ENCODE measurements around the gene ZNF774. TPM values are rescaled to one million over a fixed set of nuclear protein-coding genes. Genes with fewer than 3 reads are reported as not detected.

The ZNF774 gene
- total and polyA plus RNA-seq, 2 of the 8 experiments (the other 6 are each of a cell fraction or from before 2014, with no cell fraction given), result 0.82 to 2.6 TPM

GRCh38 chr15:90320062-90320884 lies 31.8 kb upstream of the ZNF774 start (continued):
- TF ChIP-seq HDAC6 (IDR thresholded peaks at IDR 0.05; ENCODE audit: low read depth, low read length) (no peak), GABPA (IDR thresholded peaks at IDR 0.05; ENCODE audit: borderline replicate concordance, insufficient read depth, low read length) (no peak), RFX5 (IDR thresholded peaks at IDR 0.05; ENCODE audit: borderline replicate concordance, low read depth, low read length) (no peak), TBP (IDR thresholded peaks at IDR 0.05; ENCODE audit: low read depth, low read length) (peak; percentile 45; the same call in 1 of the 2 replicates), SIN3A (conservative IDR thresholded peaks at IDR 0.05 in 1 of 2, IDR thresholded peaks at IDR 0.05 in 1 of 2; ENCODE audit: low read depth in 1 of 2, low read length in 2 of 2) (peak in 1 of 2 experiments; percentile 70; a peak in 1 of 4 replicates), TAF7 (optimal IDR thresholded peaks at IDR 0.05; ENCODE audit: borderline replicate concordance, low read depth, low read length) (no peak), CTCF (IDR thresholded peaks at IDR 0.05; ENCODE audit: control extremely low read depth in 1 of 3, insufficient read depth in 1 of 3, low read depth in 1 of 3, low read length in 3 of 3) (peak; percentile 95 to 100 (median 99)), POLR2A (IDR thresholded peaks at IDR 0.05; ENCODE audit: control extremely low read depth in 1 of 2, low read depth in 2 of 2, low read length in 2 of 2) (no peak), RAD21 (IDR thresholded peaks at IDR 0.05 in 1 of 2, conservative IDR thresholded peaks at IDR 0.05 in 1 of 2; ENCODE audit: low read depth in 2 of 2, low read length in 2 of 2) (peak; percentile 99 to 100), KDM1A (IDR thresholded peaks at IDR 0.05; ENCODE audit: borderline replicate concordance, low read length) (no peak), ASH2L (IDR thresholded peaks at IDR 0.05; ENCODE audit: low read length) (no peak), BRCA1 (IDR thresholded peaks at IDR 0.05; ENCODE audit: low read depth, low read length) (peak; percentile 45; the same call in 1 of the 2 replicates), JUND (IDR thresholded peaks at IDR 0.05; ENCODE audit: low read length) (peak; percentile 30; the same call in 1 of the 2 replicates), SIX5 (IDR thresholded peaks at IDR 0.05; ENCODE audit: low read depth, low read length) (no peak), POLR2AphosphoS5 (IDR thresholded peaks at IDR 0.05; ENCODE audit: low read depth, low read length) (no peak), KDM4A (IDR thresholded peaks at IDR 0.05; ENCODE audit: low read depth, low read length, severe bottlenecking) (no peak), SUZ12 (IDR thresholded peaks at IDR 0.05; ENCODE audit: low read length) (no peak), HDAC2 (IDR thresholded peaks at IDR 0.05; ENCODE audit: borderline replicate concordance in 1 of 2, low read depth in 2 of 2, low read length in 2 of 2) (peak in 1 of 2 experiments; percentile 49; a peak in 1 of 4 replicates)

Measured in H1 (cell line).